Measurements from ENCODE around the gene TAPBP.
A peak's percentile ranks its signal among the peaks of the same experiment; 100 is the strongest.
"Not testable (repeated sequence)": the region's sequence is repeated elsewhere in the genome, so short reads cannot be mapped to it uniquely, and the experiment has no call there.

Gene TAPBP

DNA sequence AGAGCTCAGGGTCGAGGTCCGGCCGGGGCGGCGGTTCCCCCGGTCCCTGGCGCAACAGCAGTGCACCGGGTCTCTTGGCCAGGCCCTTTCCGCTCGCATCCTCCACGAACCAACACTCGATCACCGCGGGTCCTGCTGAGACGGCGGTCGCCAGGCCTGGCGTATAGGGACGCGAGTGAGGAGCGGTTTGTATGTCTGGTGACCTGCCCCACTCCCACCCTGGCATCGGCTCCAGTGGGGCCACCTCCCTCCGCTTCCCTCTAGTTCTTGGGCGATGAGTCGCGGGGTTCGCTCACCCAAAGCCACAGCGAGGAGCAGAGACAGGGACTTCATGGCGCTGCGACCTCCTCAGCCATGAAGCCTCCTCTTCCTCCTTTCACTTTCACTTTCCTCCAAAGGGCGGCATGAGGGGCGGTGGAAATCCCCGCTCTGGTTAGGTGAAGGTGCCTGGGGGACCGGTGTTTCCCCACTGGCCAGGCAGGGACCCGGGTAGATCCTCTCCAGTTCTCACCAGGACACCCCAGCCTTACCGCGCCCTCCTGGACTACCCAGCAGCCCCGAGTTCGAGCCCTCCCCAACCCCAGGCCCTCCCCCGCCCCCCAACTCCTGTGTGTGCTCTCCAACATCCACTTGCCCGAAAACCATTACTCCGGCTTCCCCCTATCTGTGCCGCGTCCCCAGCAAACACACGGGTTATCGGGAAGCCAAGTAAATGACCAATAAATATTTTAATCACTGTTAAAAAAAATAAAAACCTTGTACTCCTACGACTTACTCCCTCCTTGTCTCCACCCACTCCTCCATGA lies at the start of gene TAPBP:
Gene TAPBP (minus strand): TSS at position 370 of the 806 bp plus-strand sequence. CDS start 37 bp downstream, at position 333.
- DNase-seq: peak; percentile 86 to 88

DNA sequence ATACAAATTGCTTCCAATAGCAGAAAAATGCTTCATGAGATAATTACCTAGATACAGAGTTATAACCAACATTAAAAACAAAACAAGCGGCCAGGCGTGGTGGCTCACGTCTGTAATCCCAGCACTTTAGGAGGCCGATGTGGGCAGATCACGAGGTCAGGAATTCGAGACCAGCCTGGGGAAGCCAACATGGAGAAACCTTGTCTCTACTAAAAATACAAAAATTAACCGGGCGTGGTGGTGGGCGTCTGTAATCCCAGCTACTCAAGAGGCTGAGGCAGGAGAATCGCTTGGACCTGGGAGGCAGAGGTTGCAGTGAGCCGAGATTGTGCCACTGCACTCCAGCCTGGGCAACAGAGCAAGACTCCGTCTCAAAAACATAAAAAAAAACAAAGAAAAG lies 49.6 kb upstream of the TAPBP start:
- not testable (repeated sequence) for DNase-seq

DNA sequence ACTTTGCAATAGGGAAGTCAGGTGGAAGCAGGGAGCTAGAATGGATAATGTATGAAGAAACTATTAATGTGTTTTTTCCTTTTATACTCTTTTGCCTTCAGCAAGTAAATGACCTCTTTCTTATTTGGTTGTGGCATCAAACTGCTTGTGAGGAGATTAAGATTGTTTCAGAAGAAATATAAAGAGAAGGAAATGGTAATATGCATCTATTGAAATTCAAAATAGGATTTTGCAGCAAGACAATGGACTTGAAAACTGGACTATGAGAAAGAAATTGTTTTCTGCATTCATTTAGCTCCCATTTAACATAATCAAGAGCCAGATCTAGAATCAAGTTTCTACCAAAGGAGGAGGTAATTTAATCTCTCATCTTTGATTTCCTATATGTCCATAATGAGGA lies 45.5 kb upstream of the TAPBP start:
- no peak for DNase-seq

DNA sequence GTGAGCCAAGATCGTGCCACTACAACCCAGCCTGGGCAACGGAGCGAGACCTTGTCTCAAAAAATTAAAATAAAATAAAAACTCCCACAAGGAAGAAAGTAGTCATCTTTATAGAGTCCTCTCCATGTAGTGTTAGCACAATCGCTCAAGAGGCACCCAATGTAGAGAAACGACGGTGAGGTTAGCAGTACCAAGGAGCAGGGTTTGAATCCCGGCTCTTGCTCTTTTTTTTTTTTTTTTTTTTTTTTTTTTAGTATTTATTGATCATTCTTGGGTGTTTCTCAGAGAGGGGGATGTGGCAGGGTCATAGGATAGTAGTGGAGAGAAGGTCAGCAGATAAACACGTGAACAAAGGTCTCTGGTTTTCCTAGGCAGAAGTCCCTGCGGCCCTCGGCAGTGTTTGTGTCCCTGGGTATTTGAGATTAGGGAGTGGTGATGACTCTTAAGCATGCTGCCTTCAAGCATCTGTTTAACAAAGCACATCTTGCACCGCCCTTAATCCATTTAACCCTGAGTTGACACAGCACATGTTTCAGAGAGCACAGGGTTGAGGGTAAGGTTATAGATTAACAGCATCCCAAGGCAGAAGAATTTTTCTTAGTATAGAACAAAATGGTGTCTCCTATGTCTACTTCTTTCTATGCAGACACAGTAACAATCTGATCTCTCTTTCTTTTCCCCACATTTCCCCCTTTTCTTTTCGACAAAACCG lies 43.4 kb upstream of the TAPBP start:
- DNase-seq: not testable (repeated sequence)

DNA sequence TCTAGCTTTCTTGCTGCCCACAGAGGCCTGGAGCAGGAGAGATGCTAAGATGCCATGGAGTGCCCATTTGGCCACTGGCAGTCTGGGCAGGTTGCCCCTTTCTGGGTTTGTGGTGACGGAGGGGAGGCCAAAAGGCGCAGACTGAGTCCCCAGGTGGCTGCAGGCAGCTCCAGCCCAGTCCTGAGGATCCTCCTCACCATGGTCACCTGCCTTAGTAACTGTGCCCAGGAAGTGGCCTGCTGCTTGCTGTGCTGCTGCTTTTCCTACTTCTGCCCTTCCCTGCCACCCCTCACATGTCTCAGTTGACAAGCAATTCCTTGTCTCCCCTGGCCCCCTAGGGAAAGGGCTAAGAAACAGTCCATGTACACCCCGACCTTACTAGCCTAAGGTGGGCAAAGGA lies 42.4 kb upstream of the TAPBP start:
- no peak for DNase-seq

DNA sequence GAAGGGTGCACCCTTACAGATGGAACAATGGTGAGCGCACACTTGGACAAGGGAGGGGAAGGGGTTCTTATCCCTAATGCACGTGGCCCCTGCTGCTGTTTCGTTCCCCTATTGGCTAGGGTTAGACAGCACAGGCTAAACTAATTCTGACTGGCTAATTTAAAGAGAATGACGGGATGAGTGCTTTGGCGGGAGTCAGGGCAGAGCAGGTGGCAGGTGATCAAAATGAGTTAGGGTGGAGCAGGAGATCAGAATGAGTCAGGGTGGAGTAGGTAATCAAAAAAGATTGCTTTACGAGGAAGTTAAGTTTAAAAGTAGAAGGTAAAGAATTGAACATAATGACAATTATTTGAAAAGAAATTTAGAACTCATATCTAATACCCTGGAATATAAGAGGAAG lies 42.0 kb upstream of the TAPBP start:
- DNase-seq: not testable (repeated sequence)

DNA sequence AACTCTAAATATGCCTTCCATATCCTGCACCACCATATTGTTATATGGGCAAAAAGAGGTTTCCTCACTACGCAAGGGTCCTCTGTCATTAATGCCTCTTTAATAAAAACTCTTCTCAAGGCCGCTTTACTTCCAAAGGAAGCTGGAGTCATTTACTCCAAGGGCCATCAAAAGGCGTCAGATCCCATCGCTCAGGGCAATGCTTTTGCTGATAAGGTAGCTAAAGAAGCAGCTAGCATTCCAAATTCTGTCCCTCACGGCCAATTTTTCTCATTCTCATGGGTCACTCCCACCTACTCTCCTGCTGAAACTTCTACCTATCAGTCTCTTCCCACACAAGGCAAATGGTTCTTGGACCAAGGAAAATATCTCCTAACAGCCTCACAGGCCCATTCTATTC lies 33.9 kb upstream of the TAPBP start:
- no peak for DNase-seq

DNA sequence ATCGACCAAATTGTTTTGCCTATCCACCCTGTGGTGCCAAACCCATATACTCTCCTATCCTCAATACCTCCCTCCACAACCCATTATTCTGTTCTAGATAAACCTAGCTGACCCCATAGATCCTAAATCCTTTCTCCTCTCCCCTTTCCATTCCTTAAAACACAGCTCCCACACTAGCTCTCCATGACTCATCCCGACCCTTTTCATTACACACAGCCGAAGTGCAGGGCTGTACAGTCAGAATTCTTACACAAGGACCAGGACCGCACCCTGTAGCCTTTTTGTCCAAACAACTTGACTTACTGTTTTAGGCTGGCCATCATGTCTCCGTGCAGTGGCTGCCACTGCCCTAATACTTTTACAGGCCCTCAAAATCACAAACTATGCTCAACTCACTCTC lies 33.1 kb upstream of the TAPBP start:
- DNase-seq: not testable (repeated sequence)

DNA sequence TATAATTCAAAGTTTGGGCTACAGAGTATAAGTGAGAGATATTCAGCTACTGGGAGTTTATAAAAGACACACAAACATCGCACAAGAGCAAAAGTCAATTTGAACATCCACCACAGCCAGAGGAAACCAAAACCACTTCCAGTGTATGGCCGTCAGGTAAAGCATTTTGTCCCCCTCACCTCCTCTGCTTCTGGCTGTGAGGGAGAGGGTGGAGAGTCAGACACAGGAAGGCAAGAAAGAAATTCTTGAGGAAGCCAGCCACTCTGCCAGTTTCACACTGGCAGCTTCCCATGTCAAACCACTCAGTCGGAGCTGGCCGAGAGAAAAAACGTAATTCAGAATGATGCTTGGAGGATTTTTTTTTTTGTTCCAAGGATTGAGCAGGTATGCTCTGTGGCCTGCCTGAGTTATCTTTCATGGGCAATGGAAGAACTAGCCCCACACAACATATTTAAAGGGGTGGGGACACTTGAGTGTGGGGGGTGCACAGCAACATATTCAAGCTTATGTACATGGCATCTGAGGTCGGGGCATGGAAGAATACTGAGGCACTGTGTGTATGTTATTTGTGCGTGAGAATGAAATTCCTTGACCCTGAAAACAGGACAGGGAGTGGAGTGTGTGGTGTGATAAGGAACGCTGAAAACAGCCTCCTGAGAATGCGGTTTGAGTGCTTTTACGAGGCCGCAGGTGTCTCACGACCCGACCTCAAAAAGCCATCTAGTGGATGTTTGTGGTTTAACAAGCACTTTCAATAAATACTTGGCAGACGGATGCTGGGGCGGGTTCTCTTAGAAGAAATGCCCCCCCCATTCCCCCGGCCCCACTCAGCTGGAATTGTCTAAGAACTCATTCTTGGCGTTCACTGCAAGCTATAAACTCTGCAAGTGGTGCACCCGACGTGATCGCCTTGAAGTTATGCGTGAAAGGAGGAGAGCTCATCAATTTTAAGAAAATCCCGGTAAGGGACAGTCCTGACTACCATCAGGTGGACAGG lies 31.1 kb upstream of the TAPBP start:
- DNase-seq: peak in 1 of 2 donors; percentile 73

DNA sequence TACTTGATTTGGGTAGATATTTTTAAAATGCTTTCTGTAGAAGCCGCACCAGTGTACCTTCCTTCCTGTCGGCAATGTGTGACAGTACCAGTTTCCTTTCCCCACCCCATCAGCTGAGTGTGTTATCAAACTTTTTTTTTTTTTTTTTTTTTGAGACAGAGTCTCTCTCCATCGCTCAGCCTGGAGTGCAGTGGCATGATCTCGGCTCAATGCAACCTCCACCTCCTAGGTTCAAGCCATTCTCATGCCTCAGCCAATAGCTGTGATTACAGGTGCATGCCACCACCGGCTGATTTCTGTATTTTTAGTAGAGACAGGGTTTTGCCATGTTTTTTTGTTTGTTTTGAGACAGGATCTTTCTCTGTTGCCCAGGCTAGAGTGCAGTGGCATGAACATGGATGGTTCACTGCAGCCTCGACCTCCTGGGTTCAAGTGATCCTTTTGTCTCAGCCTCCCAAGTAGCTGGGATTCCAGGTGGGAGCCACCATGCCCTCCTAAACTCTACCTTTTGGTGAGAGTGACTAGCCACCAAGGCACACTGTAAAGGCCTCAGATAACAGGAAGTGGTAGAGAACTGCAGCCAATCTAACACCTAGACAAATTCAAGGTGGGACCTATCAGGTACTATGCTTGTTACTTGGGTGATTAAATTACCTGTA lies 30.2 kb upstream of the TAPBP start:
- DNase-seq: no peak

DNA sequence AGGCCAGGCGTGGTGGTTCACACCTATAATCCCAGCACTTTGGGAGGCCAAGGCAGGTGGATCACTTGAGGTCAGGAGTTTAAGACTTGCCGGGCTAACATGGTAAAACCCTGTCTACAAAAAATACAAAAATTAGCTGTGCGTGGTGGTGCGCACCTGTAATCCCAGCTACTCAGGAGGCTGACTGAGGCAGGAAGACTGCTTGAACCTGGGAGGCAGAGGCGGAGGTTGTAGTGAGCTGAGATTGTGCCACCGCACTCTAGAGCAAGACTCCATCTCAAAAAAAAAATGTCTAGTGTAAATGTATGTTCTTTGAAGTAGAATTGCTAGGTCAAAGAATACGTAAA lies 29.7 kb upstream of the TAPBP start:
- DNase-seq: not testable (repeated sequence)

DNA sequence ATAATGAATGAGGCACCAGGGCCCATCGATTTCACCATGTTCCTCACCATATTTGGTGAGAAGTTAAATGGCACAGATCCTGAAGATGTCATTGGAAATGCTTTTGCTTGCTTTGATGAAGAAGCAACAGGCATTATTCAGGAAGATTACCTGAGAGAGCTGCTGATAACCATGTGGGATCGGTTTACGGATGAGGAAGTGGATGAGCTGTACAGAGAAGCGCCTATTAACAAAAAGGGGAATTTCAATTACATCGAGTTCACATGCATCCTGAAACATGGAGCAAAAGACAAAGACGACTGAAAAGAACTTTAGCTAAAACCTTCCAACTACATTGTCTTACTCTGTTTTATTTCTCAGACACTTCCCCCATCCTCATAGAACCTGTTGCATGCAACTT lies 25.3 kb upstream of the TAPBP start:
- no peak for DNase-seq

DNA sequence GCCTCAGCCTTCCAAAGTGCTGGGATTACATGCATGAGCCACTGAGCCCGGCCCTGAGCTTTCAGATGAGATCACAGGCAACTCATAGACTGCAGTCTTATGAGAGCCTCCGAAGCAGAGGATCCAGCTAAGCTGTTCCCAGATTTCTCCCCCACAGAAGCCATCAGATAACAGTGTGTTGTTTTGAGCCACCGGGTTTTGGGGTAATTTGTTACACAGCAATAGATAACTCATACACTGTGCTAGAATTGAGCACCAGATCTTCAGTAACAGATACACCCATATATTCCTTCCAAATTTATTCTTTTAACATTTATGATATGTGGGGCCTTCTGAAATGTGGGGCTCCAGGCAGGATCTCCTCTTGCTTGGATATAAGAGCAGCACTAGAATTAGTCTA lies 22.6 kb upstream of the TAPBP start:
- DNase-seq: no peak

DNA sequence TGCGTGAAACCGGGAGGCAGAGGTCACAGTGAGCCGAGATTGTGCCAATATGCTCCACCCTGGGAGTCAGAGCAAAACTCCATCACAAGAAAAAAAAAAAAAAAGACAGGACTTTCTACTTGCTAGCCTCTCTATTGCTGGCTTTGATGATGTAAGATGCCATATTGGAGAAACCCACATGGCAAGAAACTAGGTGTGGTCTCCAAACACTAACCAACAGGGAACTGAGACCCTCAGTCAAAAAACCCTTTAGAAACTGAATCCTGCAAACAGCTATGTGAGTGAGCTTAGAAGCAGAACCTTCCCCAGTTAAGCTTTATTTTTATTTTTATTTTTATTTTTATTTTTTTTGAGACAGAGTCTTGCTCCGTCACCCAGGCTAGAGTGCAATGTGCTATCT lies 22.0 kb upstream of the TAPBP start:
- DNase-seq: no peak

DNA sequence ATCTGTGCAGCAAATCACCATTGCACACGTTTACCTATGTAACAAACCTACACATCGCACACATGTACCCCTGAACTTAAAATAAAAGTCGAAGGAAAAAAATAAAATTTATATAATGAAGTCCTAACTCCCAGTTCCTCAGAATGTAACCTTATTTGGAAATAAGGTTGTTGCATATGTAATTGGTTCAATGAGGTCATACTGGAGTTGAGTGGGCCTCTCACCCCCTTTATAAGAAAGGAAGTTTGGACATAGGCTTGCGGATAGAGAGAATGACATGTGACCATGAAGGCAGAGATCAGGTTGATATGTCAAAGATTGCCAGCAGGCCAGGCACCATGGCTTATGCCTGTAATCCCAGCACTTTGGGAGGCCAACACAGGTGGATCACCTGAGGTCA lies 19.8 kb upstream of the TAPBP start:
- no peak for DNase-seq

DNA sequence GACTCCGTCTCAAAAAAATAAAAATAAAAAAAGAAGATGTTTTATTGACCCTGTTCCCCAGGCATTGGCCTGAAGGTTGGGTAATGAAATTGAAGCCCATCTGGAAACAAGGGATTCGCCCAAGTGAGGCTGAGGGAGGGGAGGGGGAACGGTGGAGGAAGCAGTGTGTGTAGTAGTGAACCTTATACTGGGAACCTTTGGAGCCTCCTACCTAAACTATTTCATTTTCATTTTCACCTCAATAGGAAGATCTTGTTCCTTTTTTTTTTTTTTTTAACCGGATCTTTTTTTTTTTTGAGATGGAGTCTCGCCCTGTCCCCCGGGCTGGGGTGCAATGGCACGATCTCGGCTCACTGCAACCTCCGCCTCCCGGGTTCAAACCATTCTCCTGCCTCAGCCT lies 16.9 kb upstream of the TAPBP start:
- DNase-seq: peak in 1 of 2 donors; percentile 34

DNA sequence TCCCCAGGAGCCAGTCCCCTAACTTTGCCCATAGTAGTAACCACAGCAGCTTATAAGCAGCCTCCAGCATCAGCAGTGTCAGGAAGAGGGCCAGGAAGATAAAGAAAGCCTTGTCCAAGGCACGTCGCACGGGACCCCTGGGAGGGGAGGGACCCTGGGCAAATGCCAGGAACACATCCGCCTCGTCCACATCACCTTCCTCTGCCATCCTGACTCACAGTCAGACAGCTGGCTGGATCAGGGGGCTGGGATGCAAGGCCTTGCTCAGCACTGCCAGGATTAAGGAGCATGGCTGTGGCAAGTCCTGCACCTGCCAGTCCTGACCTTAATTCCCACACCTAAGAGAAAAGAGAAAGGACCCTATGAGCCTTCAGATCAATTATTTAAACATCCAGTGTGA lies 15.2 kb upstream of the TAPBP start:
- no peak for DNase-seq

DNA sequence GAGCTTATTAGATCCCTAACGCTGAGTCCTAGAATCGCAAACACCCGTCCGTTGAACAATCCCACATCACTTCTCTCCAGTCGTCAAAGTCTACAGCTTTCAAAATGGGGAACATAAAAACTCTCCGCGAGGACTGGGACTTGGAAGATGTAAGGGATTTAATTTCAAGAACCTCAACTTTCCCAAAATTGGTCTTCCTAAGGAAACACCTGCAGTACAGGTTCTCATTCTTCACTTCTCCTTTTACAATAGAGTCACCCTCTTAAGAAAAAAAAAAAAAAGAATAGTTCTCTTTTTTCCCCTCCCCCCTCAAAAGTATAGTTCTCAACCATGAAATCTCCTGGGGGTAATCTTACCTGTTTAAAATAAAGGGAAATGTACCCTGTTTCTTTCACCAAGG lies 10.2 kb upstream of the TAPBP start:
- peak in 1 of 2 donors; percentile 44 for DNase-seq

DNA sequence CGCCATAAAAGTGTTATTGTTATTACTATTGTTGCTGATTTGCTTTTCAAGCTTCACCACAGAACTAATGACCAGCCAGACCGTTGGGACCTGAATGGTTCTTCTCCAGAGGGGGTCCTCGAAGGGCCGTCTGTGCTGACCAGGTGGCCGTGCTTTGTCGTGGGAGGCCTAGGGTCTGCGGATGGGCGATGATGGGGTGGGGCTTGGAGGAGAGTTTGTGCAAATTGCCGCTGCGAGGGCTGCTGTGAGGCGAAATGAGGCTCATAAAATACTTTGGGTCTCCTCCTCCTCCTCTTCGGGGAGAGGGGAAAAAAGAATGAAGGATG lies 9.7 kb upstream of the TAPBP start:
- peak in 1 of 2 donors; percentile 38 for DNase-seq

DNA sequence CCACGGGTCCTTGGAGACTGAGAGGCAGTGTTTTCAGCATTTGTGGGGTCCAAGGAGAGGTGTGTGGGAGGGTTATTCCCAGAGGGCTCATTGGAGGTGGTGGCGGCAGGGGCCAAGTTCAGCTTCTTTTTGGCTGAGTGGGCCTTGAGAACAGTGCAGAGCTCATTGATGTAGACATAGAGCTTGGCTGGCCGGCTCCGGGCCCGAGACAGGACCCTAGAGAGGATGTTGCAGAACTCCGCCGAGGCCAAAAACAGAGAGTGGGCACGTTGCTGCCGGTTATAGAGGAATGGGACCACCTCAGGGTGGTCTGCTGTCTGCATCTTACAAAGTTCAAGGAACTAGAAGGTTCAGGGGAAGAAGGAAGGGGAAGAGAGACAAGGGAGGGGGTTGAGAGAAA lies 7.3 kb upstream of the TAPBP start:
- DNase-seq: no peak

DNA sequence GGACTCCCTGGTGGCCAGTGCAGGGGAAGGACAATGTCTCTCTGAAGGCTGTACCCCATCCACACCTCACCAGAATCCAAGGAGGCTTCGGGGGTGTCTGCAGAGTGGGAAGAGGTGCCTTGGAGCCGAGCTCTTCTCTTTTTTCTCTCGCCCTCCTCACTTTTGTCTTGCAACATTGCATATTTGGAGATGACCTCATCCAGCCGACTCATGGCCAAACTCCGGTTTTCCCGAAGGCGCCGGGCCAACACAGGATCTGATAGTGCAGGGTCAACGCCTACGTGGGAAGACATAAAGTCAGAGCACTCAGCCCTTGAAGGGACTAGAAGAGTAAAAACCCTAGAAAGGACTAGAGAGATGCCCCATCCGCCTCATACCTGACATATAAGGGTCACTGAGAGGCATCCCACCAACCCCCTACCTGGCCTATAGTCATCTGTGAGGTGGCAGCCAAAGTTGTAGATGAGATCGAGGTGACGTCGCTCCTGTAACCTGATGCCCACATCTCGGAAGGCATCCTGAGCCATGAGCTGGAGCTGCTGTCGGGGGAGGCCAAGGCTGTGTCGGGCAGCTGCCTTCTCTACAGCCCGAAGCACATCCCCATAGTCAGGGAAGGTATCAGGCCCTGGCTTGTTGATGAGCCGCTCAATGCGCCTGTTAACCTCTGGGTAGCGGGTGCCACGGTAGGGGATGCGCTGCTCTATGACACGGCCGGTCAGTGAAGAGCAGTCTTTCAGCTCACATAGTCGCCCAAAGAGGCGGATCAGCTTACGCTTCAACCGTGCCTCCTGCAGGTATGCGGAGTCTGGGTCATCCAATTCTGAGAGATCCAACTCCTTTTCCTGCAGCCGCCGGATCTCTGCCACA lies 6.7 kb upstream of the TAPBP start:
- no peak for DNase-seq

DNA sequence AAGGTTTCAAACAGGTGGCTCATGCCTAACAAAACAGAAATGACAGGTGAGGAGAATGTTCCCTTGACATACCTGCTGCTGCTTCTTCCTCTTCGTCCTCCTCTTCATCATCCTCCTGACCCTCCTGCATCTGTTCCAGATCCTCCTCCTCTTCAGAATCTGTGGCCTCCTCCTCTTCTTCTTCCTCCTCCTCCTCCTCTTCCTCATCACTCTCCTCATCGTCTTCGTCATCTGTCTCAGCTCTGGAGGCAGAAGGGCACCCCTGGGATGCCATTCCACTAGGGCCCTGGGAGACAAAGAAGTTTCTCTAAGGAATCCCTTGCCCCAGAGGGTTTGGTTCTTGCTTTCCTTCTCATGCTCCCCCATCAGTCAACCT lies 6.0 kb upstream of the TAPBP start:
- DNase-seq: no peak
